ENCODE results near the gene ALKAL2. TPM values are rescaled to one million over a fixed set of nuclear protein-coding genes. Genes with fewer than 3 reads are reported as not detected.

The ALKAL2 gene
- polyA plus RNA-seq, 1 experiment = not detected

- H3K4me3 ChIP-seq (ENCODE audit: low read depth, low read length) = no peak overlapping the region
- DNase-seq (ENCODE audit: low read depth) = no peak
- H3K27me3 ChIP-seq (ENCODE audit: control insufficient read depth, insufficient read depth, low read length) = no peaks in the 10 kb centered on the region
- TF ChIP-seq CTCF (IDR thresholded peaks at IDR 0.05; ENCODE audit: insufficient read depth, low read depth, low read length) = no peak
- H3K36me3 ChIP-seq (ENCODE audit: control insufficient read depth, insufficient read depth, low read length) = peaks cover 3% of the 10 kb centered on the region; the same call in 1 of the 2 replicates
- ChIA-PET CTCF (interaction anchor here (0.7 to 1.8 kb wide), 4 partner anchors 9 to 703 kb away, joined by 3 to 6 read pairs (median 4); no protein-coding TSS in a partner anchor), POLR2A (no interaction called here)
Measured at GRCh38 chr2:237878-238277, 50.0 kb downstream of the ALKAL2 start.

- peaks cover 3% of the 10 kb centered on the region; the same call in 1 of the 2 replicates for H3K36me3 ChIP-seq (ENCODE audit: control insufficient read depth, insufficient read depth, low read length)
- H3K27me3 ChIP-seq (ENCODE audit: control insufficient read depth, insufficient read depth, low read length) = no peaks in the 10 kb centered on the region
- TF ChIP-seq CTCF (IDR thresholded peaks at IDR 0.05; ENCODE audit: insufficient read depth, low read depth, low read length) = no peak
- POLR2A ChIA-PET = no interaction called here
- H3K4me3 ChIP-seq (ENCODE audit: low read depth, low read length) = no peak overlapping the region
- DNase-seq (ENCODE audit: low read depth) = no peak
- CTCF ChIA-PET = interaction anchor here (1.1 to 1.8 kb wide), 3 partner anchors 10 to 53 kb away, joined by 3 to 8 read pairs (median 4); no protein-coding TSS in a partner anchor
Measured at GRCh38 chr2:236993-237539, 50.8 kb downstream of the ALKAL2 start.

- ChIA-PET POLR2A (no interaction called here), CTCF (interaction anchor here (0.7 to 1.9 kb wide), 2 partner anchors 10 to 12 kb away, joined by 3 to 8 read pairs; no protein-coding TSS in a partner anchor)
- Histone ChIP-seq H3K27me3 (ENCODE audit: control insufficient read depth, insufficient read depth, low read length) (no peaks in the 10 kb centered on the region), H3K4me3 (ENCODE audit: low read depth, low read length) (no peak overlapping the region), H3K36me3 (ENCODE audit: control insufficient read depth, insufficient read depth, low read length) (peaks cover 4% of the 10 kb centered on the region)
- no peak for TF ChIP-seq CTCF (IDR thresholded peaks at IDR 0.05; ENCODE audit: insufficient read depth, low read depth, low read length)
- DNase-seq (ENCODE audit: low read depth) = no peak
Measured at GRCh38 chr2:234421-234820, 53.5 kb downstream of the ALKAL2 start.

- peaks cover 4% of the 10 kb centered on the region for H3K36me3 ChIP-seq (ENCODE audit: control insufficient read depth, insufficient read depth, low read length)
- ChIA-PET CTCF (interaction anchor here (1.9 kb wide), 1 partner anchor 14 kb away, joined by 8 read pairs; no protein-coding TSS in a partner anchor), POLR2A (no interaction called here)
- no peak overlapping the region for H3K4me3 ChIP-seq (ENCODE audit: low read depth, low read length)
- no peak for DNase-seq (ENCODE audit: low read depth)
- no peaks in the 10 kb centered on the region for H3K27me3 ChIP-seq (ENCODE audit: control insufficient read depth, insufficient read depth, low read length)
- TF ChIP-seq CTCF (IDR thresholded peaks at IDR 0.05; ENCODE audit: insufficient read depth, low read depth, low read length) = no peak
Measured at GRCh38 chr2:233030-233429, 54.9 kb downstream of the ALKAL2 start.

- Histone ChIP-seq H3K27me3 (ENCODE audit: control insufficient read depth, insufficient read depth, low read length) (no peaks in the 10 kb centered on the region), H3K36me3 (ENCODE audit: control insufficient read depth, insufficient read depth, low read length) (peaks cover 4% of the 10 kb centered on the region), H3K4me3 (ENCODE audit: low read depth, low read length) (no peak overlapping the region)
- TF ChIP-seq CTCF (IDR thresholded peaks at IDR 0.05; ENCODE audit: insufficient read depth, low read depth, low read length) = no peak
- no peak for DNase-seq (ENCODE audit: low read depth)
- CTCF ChIA-PET = interaction anchor here (0.6 to 1.8 kb wide), 4 partner anchors 14 to 59 kb away, joined by 3 to 4 read pairs (median 4); no protein-coding TSS in a partner anchor
- POLR2A ChIA-PET = no interaction called here
Measured at GRCh38 chr2:231521-232185, 56.2 kb downstream of the ALKAL2 start.
